ENCODE measurements around the gene XRCC4. TPM values are rescaled to one million over a fixed set of nuclear protein-coding genes. Genes with fewer than 3 reads are reported as not detected.
A peak's percentile ranks its signal among the peaks of the same experiment; 100 is the strongest.

The XRCC4 gene
- total RNA-seq, 1 donor from 2014 or later, result 45.6 TPM

DNA sequence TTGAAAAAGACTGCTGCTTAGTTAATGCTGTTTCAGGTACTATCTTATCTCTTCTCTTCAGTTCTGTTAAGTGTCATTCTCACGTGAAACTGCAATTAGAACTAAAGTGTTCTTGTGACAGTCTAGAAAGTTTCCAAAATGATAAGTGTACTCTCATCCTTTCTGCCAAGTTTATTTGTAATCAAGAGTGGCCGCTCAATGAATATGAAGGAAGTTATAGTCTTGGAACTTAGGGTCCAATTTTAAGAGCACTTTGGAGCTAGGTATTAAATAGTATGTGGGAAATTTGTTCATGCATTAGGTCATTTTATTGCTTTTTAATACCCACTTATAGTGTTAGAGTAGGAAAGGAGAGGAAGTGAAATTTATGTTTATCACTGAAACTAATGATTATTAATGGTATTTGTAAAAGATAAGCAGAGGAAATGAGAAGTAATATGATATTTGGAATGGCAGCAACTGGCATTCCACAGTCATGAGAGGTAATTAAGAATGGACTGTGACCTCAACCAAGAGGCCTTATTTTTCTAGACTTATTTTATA lies 20.4 kb downstream of the XRCC4 start:
- H3K27ac Mint-ChIP-seq, result no peak overlapping the region
- Histone ChIP-seq H3K36me3 (peaks cover 3% of the 10 kb centered on the region), H3K27me3 (no peaks in the 10 kb centered on the region), H4K20me1 (ENCODE audit: low read depth) (peaks cover 9% of the 10 kb centered on the region), H3K9me3 (ENCODE audit: low read depth) (peaks cover 11% of the 10 kb centered on the region), H2AFZ (replicated peaks) (no peak overlapping the region), H3K4me2 (no peak overlapping the region), H3K4me1 (peaks cover 20% of the 10 kb centered on the region), H3K27ac (no peak overlapping the region), H3K4me3 (no peak overlapping the region), H3K79me2 (ENCODE audit: low read depth) (no peaks in the 10 kb centered on the region), H3F3A (ENCODE audit: low read depth) (peaks cover 14% of the 10 kb centered on the region), H3K9ac (no peak overlapping the region)
- no peak overlapping the region for H3K4me3 Mint-ChIP-seq
- TF ChIP-seq EZH2phosphoT487 (IDR thresholded peaks at IDR 0.05) (no peak), EZH2 (IDR thresholded peaks at IDR 0.05) (no peak)
- TF ChIP-seq, protein P1, sequence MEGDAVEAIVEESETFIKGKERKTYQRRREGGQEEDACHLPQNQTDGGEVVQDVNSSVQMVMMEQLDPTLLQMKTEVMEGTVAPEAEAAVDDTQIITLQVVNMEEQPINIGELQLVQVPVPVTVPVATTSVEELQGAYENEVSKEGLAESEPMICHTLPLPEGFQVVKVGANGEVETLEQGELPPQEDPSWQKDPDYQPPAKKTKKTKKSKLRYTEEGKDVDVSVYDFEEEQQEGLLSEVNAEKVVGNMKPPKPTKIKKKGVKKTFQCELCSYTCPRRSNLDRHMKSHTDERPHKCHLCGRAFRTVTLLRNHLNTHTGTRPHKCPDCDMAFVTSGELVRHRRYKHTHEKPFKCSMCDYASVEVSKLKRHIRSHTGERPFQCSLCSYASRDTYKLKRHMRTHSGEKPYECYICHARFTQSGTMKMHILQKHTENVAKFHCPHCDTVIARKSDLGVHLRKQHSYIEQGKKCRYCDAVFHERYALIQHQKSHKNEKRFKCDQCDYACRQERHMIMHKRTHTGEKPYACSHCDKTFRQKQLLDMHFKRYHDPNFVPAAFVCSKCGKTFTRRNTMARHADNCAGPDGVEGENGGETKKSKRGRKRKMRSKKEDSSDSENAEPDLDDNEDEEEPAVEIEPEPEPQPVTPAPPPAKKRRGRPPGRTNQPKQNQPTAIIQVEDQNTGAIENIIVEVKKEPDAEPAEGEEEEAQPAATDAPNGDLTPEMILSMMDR (IDR thresholded peaks at IDR 0.05), result no peak
- H3K9me3 Mint-ChIP-seq, result peaks cover 23% of the 10 kb centered on the region
- no peaks in the 10 kb centered on the region for H3K27me3 Mint-ChIP-seq (ENCODE audit: insufficient read depth, low read depth)
- no peak for DNase-seq (ENCODE audit: low spot score)
- peaks cover 5% of the 10 kb centered on the region for H3K36me3 Mint-ChIP-seq
- peaks cover 18% of the 10 kb centered on the region for H3K4me1 Mint-ChIP-seq

DNA sequence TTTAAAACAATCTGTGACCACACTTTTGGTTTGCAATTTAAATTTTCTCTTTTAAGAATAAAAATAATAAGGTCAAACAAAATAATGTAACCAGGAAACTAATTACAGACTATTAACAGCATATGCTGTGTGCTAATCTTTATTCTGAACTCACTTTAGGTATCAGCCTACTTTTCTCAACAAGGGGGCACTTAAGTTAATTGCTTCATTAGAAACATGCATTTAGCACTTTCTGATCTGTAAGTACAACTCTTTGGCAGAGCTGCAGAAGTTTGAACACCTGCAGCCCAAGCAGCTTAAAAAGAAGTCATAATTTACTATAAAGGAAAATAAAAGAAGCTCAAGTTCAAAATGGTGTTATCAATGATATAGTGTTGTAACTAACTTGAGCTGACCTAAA lies 21.7 kb downstream of the XRCC4 start:
- H3K9me3 Mint-ChIP-seq, result peaks cover 12% of the 10 kb centered on the region
- no peak overlapping the region for H3K27ac Mint-ChIP-seq
- Histone ChIP-seq H3K9me3 (ENCODE audit: low read depth) (no peaks in the 10 kb centered on the region), H4K20me1 (ENCODE audit: low read depth) (peaks cover 9% of the 10 kb centered on the region), H3K9ac (no peak overlapping the region), H3K4me2 (peak overlapping the region; percentile 63), H3K4me3 (no peak overlapping the region), H3K27ac (no peak overlapping the region), H3F3A (ENCODE audit: low read depth) (peaks cover 14% of the 10 kb centered on the region), H3K27me3 (no peaks in the 10 kb centered on the region), H2AFZ (replicated peaks) (no peak overlapping the region), H3K4me1 (peaks cover 20% of the 10 kb centered on the region), H3K79me2 (ENCODE audit: low read depth) (no peaks in the 10 kb centered on the region), H3K36me3 (no peaks in the 10 kb centered on the region)
- no peak for DNase-seq (ENCODE audit: low spot score)
- no peak overlapping the region for H3K4me3 Mint-ChIP-seq
- no peak for TF ChIP-seq EZH2phosphoT487 (IDR thresholded peaks at IDR 0.05)
- no peak for TF ChIP-seq EZH2 (IDR thresholded peaks at IDR 0.05)
- TF ChIP-seq, protein P1 (IDR thresholded peaks at IDR 0.05), result no peak
- peaks cover 1% of the 10 kb centered on the region for H3K36me3 Mint-ChIP-seq
- no peaks in the 10 kb centered on the region for H3K27me3 Mint-ChIP-seq (ENCODE audit: insufficient read depth, low read depth)
- peaks cover 18% of the 10 kb centered on the region for H3K4me1 Mint-ChIP-seq

- peak overlapping the region; percentile 63 for H3K4me2 ChIP-seq
- no peaks in the 10 kb centered on the region for H3K27me3 ChIP-seq
- H3K9ac ChIP-seq, result no peak overlapping the region
- TF ChIP-seq, protein P1 (IDR thresholded peaks at IDR 0.05), result no peak
- TF ChIP-seq EZH2phosphoT487 (IDR thresholded peaks at IDR 0.05) (peak; percentile 60), EZH2 (IDR thresholded peaks at IDR 0.05) (no peak)
- peak overlapping the region; percentile 27 for H3K27ac Mint-ChIP-seq
- peak; percentile 62 for DNase-seq (ENCODE audit: low spot score)
- no peak overlapping the region for H3K27ac ChIP-seq
- H3K4me1 ChIP-seq, result peaks cover 20% of the 10 kb centered on the region
- H3K4me1 Mint-ChIP-seq, result peaks cover 18% of the 10 kb centered on the region
- no peaks in the 10 kb centered on the region for H3K79me2 ChIP-seq (ENCODE audit: low read depth)
- H2AFZ ChIP-seq (replicated peaks), result no peak overlapping the region
- no peaks in the 10 kb centered on the region for H3K27me3 Mint-ChIP-seq (ENCODE audit: insufficient read depth, low read depth)
- peaks cover 9% of the 10 kb centered on the region for H4K20me1 ChIP-seq (ENCODE audit: low read depth)
- H3K4me3 Mint-ChIP-seq, result no peak overlapping the region
- H3K4me3 ChIP-seq, result no peak overlapping the region
- peaks cover 14% of the 10 kb centered on the region for H3F3A ChIP-seq (ENCODE audit: low read depth)
- peaks cover 9% of the 10 kb centered on the region for H3K9me3 Mint-ChIP-seq
- no peaks in the 10 kb centered on the region for H3K9me3 ChIP-seq (ENCODE audit: low read depth)
- H3K36me3 Mint-ChIP-seq, result no peaks in the 10 kb centered on the region
- H3K36me3 ChIP-seq, result no peaks in the 10 kb centered on the region
These were observed 22.1 kb downstream of the XRCC4 start for GRCh38 chr5:83099445-83099844.

Measured in neural progenitor cell (in vitro differentiated cells).